GM21367 (cell line): ENCODE measurements around the gene PLA2R1.

Source experiments
- ATAC-seq: cut with Tn5 transposase; IDR thresholded peaks from one replicate; pipeline ENCODE4 v1.9.1; 2021; ENCODE audit not compliant: unreplicated experiment

The PLA2R1 gene

DNA sequence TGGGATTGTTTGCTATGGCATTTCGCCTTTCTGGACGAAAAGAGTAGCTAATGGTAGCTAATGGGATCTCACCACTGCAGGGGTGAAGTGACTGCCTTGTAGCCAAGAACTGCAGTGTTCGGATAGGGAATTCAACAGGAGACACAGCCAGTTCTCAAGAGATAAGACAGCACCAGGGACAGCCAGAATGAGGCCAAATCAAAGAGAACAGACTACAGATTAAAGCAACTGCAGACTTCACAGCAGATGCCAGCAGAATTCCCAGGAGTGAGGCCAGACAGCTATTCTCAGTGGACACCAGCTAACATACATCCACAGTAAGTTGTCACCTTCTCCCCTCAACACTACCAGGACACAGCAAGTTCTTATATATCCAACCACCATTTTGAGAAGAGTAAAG, 124.0 kb downstream of the PLA2R1 start:
- no peak for ATAC-seq

DNA sequence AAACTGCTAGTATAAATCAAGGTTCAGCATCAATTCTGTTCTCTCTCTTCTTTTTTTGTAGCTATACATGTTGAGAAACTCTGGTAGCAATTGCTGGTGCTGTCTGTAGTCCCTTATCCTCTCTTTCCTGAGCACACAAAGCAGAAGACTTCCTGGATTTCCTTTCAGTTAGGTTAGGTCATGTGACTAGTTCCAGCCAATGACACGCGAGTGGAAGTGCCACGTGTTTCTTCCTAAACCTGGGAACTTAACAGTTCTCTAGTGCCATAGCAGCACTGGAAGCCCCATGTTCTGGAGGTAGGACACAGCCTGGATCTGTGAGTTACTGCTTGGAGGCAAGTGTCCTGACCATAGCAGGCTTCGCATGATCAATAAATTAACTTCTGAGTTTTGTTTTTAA, 125.9 kb downstream of the PLA2R1 start:
- no peak for ATAC-seq

DNA sequence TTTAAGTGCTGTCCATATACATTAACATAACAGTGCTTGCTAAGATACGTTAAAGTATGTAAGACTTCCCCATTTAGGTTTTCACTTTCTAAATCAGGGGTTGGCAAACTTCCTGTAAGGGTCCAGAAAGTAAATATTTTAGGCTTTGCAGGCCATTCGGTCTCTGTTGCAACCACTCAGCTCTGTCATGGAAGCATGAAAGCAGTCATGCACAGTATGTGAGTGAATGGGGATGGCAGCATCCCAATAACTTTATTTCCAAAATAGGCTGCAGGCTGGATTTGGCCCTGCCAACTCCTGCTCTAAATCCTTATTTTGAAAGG, 128.7 kb downstream of the PLA2R1 start:
- ATAC-seq, result peak; percentile 85

DNA sequence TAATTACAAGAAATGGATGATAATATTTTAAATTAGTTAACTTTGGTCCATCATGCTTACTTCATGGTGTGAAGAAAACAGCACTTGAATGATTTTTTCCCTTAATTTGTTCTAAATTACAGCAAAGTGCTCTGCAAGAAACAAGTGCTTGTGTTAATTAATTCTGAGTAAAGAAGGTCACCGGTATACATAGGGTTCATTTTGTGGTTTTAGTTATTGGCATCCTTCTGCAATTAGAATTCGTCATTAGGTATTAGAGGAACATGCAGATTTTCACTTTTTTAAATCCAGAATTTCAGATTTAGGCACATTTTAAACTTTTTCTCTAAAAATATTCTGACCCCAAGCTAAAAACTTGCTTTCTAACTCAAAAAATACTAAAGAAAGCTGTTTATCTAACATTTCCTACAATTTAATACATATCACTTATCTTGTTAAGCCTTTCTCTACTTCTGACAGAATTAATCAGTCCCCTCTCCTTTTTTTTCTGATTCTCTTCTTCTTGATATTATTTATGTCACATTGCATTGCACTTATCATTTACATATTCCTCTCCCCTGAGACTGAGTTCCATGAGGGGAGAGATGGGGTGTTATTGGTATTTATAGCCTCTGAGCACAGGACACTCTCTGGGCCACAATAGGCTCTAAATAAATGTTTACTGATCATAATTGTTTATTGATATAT, 129.2 kb downstream of the PLA2R1 start:
- ATAC-seq, result peak; percentile 48

DNA sequence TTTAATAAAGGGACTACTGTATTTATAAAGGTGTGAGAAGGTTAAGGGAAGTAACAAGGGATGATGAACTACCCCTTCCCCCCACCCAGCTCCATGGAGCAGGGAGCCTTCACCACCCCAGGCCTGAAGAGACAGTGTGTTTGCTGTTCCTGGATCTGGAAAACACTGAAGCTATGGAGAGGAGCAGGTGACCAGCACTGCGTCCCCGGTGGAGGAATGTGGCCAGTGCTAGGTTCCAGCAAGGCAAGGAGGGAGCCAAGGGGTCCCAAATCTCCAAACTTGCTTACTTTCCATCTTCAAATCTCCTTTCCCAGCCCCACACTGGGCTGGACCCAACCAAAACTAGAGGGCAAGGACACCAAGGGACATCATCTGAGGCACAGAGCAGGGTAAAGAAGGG, 135.7 kb downstream of the PLA2R1 start:
- ATAC-seq, result no peak

DNA sequence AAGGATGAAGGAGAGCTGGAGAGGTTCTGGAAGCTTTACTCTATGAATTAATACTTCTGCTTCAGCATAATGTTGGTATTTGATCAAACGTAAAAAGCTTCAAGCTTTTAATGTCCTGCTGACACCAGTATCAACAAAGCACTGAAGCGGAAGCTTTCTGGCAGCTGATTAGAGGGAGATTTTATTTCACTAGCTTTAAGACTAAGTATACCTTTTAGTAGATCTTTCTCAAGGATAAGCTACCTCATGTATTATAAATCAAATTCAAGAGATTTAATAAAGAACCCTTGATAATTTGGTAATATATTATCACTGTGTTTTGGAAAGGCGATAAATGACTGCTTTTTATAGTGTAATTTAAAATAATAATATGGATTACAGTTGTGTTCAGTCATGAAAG, 136.4 kb downstream of the PLA2R1 start:
- ATAC-seq, result no peak

DNA sequence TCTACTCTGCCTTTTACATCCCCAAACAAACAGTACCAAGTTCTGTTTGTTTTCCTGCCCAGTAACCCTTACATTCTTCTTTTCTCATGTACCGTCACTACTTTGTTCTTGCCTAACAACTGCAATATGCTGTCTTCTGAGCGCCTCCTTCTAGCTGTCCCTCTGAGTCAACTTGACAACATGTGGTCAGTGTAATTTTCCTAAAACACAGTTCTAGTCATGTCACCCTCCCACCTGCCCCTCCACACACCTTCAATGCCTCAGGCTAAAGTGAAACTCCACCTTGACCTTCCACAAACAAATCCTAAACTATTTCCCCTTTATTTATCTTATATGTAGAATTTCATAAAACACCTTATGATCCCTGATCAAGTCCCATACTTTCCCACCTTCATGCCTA, 139.9 kb downstream of the PLA2R1 start:
- peak; percentile 85 for ATAC-seq

DNA sequence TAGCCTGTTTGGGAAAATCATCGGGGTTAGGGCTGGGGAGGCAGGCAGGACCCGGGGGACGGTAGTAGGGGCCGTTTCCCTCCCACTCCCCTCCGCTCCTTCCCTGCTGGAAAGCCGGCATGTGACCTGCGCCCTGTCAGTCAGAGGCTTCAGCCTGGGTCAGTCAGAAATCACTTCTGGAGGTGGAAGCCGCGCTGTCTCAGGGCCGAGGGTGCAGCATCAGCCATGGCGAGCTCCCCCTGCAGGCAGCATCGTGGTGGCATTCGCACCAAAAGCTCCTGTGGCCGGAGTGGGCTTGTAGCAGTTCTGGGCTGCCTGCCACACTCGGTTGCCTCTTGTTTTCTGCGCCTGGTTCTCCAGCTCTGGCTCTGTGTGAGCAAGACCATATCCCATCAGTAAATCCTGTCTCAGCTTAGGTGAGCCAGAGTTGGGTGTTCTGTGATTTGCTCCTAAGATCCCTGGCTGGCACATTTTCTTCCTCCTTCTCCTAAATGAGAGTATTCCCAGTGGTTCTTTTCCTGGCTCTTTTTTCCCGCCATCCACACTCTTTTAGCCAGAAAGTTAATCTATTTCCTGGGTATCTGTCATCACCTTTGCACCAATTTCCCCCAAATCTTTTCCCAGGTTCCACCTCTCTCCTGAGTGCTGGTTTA, 140.5 kb downstream of the PLA2R1 start:
- ATAC-seq, result peak; percentile 90

DNA sequence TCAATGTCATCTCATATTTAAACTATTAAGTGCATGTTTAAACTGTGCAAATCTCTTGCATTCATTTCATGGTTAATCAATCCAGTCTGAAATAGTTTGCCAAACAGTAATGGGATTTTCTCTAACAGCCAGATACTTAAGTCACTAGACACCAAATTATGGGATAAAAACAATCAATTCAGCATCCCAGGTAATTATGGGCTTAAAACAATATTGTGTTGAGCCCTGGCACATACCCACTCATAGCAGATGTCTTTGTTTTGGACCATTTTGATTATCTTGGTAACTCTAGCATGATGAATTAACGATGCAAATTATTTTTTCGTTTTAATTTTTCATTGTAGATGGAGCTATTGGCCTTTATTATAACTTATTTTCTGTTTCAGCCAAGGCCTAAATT, 145.9 kb downstream of the PLA2R1 start:
- no peak for ATAC-seq

DNA sequence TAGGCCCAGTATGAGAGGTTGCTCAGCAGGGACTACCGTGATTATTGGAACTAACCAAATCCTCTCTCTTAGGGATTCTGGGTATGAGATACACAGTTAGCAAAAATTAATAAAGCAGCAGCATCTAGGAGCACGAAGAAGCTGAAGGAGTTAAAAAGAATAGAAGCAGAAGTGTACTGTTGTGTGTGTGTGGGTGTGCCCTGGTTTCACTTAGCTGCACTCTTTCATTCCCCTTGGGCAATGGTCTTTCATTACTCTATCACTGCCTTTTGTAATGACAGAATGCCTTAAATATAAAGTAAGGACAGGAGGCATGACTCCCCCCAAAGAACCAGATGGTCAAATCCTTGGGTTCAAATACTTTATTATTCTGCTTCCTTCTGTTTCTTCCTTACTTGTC, 148.5 kb downstream of the PLA2R1 start:
- ATAC-seq, result no peak

DNA sequence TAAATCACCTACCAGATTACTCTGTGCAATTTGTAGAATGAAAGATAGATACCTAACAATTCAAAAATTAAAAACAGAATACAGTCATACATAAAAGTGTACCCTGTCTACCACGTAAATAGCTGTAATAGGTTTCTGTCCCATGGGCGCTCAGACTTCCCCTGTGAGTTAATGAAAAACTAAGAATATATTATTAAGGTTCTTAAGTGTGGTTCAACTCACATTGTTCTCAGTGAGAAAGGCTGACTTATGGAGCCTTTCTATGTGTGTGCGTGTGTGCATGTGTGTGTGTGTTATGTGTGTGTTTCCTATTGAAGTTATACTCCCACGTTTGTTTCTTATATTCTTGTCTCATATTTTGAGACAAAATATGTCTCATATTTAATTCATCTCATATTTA, 149.8 kb downstream of the PLA2R1 start:
- ATAC-seq, result no peak

DNA sequence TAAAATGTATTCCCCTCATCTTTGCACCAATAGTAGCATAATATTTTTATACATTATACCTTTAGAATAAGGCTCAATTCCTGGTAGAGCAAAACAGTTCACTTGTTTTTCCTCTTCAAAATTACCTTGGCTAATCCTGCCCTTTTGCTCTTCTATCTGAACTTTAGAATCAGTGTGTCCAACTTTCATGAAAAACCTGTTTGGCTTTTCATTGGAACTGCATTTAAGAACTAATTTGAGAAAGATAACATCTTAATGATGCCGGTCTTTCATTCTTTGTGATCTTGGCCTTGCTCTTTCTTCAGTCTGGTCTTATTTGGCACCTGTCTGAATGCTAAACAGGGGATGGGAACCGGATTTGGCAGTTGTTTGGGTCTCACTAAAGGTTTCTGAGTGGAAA, 151.5 kb downstream of the PLA2R1 start:
- no peak for ATAC-seq

DNA sequence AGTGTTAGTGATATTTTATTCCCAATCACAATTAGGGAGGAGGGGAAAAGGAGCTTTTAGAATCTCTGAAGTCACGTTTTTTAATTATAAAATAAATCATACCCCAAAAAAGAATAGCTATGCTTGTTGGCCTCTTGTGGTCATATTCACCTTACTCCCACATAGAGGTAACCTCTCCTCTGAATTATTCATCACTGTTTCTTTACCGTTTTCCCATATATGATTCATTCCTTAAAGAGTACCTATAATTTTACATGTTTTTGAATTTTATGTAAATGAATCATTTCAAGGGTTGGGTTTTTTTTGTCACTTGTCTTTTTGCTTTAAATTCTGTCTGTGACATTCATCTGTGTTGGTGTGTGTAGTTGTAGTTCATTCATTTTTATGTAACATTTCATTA, 153.8 kb downstream of the PLA2R1 start:
- no peak for ATAC-seq

DNA sequence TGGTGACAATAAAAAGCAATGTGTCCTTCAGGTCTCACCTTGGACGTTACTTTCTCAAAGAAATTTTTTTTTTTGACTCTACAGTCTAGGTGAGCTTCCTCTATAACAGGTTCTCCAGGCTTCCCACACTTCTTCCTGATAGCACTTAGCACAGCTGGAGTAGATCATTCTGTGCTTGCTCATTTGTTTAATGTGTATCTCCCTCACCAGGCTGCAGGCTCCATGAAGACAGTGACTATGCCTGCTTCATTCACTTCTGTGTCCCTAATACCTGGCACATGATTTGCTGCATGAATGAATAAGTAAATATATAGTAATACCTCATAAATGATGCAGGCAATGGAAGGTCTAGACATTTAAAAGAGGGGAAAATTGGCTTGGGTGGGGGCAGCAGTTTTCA, 154.5 kb downstream of the PLA2R1 start:
- ATAC-seq, result no peak

DNA sequence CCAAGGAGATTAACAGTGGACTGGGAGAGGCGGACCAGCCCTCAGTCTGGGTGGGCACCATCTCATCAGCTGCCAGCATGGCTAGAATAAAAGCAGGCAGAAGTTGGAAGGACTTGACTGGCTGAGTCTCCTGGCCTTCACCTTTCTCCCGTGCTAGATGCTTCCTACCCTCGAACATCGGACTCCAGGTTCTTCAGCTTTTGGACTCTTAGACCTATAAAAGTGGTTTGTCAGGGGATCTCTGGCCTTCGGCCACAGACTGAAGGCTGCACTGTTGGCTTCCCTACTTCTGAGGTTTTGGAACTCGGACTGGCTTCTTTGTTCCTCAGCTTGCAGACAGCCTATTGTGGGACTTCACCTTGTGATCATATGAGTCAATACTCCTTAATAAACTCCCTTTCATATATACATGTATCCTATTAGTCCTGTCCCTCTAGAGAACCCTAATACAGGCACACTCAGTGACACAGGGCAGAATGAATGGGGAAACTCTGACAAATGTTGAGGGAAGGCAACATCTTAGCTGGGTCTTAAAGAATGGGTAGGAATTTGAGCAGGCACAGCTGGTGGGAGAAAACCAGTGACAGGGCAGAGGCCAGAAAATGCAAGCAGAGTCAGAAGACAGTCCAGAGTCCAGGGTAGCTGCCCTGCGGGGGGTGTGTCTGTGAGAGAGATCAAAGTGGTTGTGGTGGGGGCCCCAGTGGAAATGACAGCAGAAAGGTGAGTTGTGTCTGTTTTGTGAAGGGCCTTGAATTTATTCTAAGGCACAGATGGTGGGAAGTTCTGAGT, 156.3 kb downstream of the PLA2R1 start:
- ATAC-seq, result no peak

DNA sequence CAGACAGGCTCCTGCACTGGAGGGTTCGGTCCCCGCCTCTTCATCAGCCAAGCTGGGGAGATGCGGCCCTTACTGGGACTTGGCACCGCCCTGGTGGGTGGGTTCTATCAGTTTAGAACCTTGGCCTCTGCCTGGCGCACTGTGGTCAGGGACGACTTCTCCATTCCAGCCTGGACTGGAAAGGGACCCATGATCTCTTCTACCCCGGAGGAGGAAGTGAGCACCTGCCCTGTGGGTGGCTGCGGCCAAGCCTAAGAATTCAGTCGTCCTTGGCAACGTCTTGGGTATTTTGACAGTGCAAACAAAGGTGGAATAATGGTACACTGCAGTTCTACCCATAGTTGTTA, 157.5 kb downstream of the PLA2R1 start:
- ATAC-seq, result peak; percentile 37

DNA sequence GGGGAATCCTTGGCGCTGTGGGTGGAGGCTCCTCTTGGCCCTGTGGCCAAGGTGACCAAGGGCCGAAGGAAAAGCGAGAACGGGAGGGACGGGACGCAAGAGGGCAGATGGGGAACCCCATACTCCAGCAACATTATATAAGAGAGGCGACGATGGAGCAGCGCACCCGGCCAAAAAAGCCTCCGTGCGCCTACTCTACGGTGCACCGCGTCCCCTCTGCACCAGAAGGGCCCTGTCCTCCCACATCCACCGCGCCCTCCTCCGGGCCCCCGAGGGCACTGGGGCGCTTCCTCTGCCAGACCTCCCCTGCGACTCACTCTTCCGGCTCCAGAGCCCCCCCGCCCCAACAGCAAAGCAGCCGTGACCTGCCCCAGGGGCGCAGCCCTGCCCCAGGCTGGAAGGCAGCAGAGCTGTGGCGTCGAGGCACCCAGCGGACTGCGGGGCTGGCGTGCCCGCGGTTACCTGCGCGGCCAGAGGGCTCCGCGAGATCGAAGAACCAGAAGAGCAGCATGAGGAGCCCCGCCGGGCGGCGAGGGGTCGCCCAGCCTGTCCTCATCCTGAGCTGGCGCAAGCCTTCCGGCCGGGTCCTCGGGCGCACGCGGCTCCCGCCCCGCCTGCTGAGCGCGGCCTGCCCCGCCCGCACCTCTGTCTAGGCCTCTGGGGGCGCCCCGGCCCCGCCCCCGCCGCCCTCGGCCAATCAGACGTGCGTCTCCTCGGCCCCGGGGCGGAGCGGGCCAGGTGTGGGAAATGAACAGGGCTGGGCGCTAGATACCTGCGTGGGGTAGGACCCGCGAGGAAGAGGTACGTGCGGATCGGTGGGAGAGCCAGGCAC, 158.1 kb downstream of the PLA2R1 start, which contains the start of gene LY75:
Gene LY75 (minus strand): TSS at position 630 of the 832 bp plus-strand sequence.
- ATAC-seq, result peak; percentile 80

DNA sequence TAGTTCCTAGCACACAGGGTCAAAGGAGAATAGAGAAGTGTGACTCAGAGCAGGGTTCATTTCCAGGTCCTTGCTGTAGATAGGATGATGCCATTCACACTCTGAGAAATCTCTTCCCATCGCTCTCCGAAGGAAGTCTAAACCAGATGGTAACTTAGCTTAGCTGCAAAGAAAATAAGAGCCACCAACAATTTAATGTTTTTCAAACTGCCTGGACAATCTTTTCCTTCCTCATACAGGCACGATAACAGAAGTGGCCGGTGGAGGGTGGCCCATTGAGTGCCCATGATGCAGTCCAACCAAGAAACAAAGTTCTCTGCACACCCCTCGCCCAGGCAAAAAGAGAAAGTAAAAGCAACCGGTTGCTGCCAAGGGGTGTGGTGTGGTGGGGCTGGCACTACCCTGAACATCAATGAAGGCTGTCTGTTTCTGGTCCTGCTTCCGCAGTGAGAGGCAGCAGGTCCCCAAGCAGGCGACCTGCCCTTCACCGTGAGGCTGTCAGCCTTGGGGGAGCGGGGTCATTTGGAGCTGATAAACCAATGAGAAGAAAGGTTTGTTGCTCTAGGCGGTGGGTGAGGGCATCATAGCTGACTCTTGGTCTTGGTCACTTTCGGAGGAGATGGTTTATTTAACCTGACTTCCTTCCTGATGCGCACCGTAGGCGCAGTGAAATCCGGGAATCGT, 158.8 kb downstream of the PLA2R1 start:
- peak; percentile 32 for ATAC-seq

DNA sequence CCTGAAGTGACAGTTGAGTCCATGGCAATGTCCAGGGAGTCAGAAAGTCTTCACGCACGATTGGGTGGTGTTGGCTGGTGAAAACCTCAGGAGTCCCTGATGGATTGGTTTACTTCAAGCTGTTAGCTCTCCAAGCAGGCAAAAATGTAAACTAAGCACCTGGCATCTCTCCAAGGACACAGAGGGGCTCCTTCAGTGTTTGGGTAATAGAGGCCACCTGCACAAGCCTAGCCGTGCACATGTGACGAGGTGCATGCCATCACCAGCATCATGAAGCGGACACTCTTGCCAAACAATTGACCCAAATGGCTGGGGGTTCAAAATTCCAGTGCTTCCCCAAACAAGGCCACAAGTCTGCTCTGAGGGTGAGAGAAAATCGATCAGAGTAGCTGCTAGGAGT, 159.7 kb downstream of the PLA2R1 start:
- no peak for ATAC-seq

DNA sequence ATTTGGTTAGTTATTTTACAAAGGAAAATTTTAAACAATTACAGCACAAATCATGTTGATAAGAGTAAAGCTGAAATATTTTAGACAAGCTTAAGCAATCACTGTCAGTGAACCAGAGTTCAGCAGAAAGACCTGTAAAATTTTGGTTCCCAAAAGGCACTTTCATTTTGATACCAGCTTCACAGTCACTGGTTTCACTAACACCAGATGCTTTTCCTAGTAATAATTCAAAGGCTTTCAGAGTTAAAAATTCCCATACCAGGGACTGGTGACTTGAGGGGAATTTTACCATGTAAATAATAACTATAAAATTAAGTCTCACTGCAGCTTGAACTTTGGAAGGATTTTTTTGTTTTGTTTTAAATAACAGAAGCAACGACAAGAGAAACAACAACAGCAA, 162.1 kb downstream of the PLA2R1 start:
- ATAC-seq, result no peak

DNA sequence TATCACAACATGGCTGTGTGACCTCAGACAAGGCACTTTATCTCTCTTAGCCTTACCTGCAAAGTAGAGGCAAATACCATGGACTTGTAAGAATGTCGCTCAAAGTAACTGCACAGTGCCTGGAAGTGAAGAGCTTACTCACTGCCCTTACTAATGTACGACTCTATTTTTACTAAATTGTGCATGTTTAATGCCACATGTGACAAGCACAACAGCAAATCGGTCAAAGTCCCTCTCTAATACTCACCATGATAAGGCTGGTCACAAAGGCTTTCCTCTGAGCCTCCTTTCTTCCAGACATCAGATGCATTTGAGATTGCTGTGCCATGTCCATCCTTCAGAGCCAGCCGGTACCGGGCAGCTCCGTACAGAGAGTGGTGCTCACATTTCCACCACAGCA, 164.0 kb downstream of the PLA2R1 start:
- no peak for ATAC-seq
